Measurements from ENCODE around the gene CAPZA3.
A peak's percentile ranks its signal among the peaks of the same experiment; 100 is the strongest.
"Not testable (repeated sequence)": the region's sequence is repeated elsewhere in the genome, so short reads cannot be mapped to it uniquely, and the experiment has no call there.

The CAPZA3 gene, protein sequence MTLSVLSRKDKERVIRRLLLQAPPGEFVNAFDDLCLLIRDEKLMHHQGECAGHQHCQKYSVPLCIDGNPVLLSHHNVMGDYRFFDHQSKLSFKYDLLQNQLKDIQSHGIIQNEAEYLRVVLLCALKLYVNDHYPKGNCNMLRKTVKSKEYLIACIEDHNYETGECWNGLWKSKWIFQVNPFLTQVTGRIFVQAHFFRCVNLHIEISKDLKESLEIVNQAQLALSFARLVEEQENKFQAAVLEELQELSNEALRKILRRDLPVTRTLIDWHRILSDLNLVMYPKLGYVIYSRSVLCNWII

GRCh38 chr12:18737819-18738218, at the start of gene CAPZA3, which contains the start of gene PLCZ1:
CAPZA3 (plus strand) TSS chr12:18738119; CDS start chr12:18738269, 150 bp downstream.
PLCZ1 (minus strand) TSS chr12:18738012; CDS start chr12:18737371, 641 bp downstream.
- Histone ChIP-seq H3K4me1 (ENCODE audit: control insufficient read depth, insufficient read depth, low read length, unreplicated experiment) (no peaks in the 10 kb centered on the region), H2AFZ (ENCODE audit: low read length, unreplicated experiment) (no peak within 1 kb of the TSS), H3K79me2 (ENCODE audit: control insufficient read depth, insufficient read depth, low read length, unreplicated experiment) (no peaks in the 10 kb centered on the region)

DNA sequence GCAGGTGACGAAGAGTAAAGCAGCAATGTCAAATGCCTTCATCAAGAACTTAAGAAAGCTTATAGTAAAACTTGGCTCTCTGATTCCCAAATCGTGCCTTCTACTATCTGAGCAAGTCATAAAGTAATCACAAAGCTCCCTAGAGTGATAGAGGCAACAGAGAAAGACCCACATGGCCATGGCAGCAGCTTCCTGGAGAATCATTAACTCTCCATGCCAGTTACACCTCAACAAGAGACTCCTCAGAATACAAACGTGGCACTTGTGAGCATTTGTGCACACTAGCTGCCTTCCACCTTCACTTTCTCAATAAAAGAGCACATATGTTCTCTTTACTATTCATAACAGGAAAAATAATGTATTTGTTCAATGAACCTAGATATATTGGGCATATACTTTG, 48.1 kb upstream of the CAPZA3 start:
- H3K79me2 ChIP-seq (ENCODE audit: control insufficient read depth, insufficient read depth, low read length, unreplicated experiment): no peaks in the 10 kb centered on the region
- H2AFZ ChIP-seq (ENCODE audit: low read length, unreplicated experiment): no peak overlapping the region
- no peaks in the 10 kb centered on the region for H3K36me3 ChIP-seq (ENCODE audit: insufficient read depth, low read length)
- peaks cover 15% of the 10 kb centered on the region for H3K4me1 ChIP-seq (ENCODE audit: control insufficient read depth, insufficient read depth, low read length, unreplicated experiment)
- peak overlapping the region; percentile 69; the same call in 1 of the 2 replicates for H3K27ac ChIP-seq (ENCODE audit: low read depth, low read length)
- no peak overlapping the region for H3K4me3 ChIP-seq (ENCODE audit: low read depth, low read length)
- no peaks in the 10 kb centered on the region for H3K27me3 ChIP-seq (ENCODE audit: insufficient read depth, low read length)

More at GRCh38 chr12:18737819-18738218, at the start of gene CAPZA3, which contains the start of gene PLCZ1:
- no peak within 1 kb of the TSS for H3K27ac ChIP-seq (ENCODE audit: low read depth, low read length)
- no peaks in the 10 kb centered on the region for H3K36me3 ChIP-seq (ENCODE audit: insufficient read depth, low read length)
- no peak within 1 kb of the TSS for H3K4me3 ChIP-seq (ENCODE audit: low read depth, low read length)
- no peaks in the 10 kb centered on the region for H3K27me3 ChIP-seq (ENCODE audit: insufficient read depth, low read length)

GRCh38 chr12:18690653-18691052, 47.3 kb upstream of the CAPZA3 start:
- no peaks in the 10 kb centered on the region for H3K27me3 ChIP-seq (ENCODE audit: insufficient read depth, low read length)

DNA sequence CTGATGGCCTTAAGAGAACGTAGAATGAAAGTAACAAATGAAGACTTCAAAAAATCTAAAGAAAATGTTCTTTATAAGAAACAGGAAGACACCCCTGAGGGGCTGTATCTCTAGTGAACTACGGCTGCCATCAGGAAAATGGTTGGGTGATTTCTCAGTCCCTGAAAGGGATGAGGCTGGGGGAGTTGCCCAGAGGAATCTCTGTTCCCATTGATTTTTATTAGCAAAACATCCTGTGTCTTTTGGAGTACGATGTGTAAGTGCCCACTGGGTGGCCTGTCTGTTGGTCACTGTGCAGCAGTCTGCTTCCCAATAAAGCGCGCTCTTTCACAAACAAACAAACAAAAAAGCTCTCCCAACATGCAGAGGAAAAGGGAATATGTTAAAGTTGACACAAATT, 43.9 kb upstream of the CAPZA3 start:
- not testable (repeated sequence) for H3K4me3 ChIP-seq (ENCODE audit: low read depth, low read length); H3K27ac ChIP-seq (ENCODE audit: low read depth, low read length); H3K27me3 ChIP-seq (ENCODE audit: insufficient read depth, low read length); H3K36me3 ChIP-seq (ENCODE audit: insufficient read depth, low read length); H2AFZ ChIP-seq (ENCODE audit: low read length, unreplicated experiment); H3K79me2 ChIP-seq (ENCODE audit: control insufficient read depth, insufficient read depth, low read length, unreplicated experiment)
- H3K4me1 ChIP-seq (ENCODE audit: control insufficient read depth, insufficient read depth, low read length, unreplicated experiment): peaks cover 25% of the 10 kb centered on the region

More at GRCh38 chr12:18690653-18691052, 47.3 kb upstream of the CAPZA3 start:
- H3K36me3 ChIP-seq (ENCODE audit: insufficient read depth, low read length): no peaks in the 10 kb centered on the region
- H3K4me1 ChIP-seq (ENCODE audit: control insufficient read depth, insufficient read depth, low read length, unreplicated experiment): peaks cover 15% of the 10 kb centered on the region
- H3K4me3 ChIP-seq (ENCODE audit: low read depth, low read length): no peak overlapping the region
- H3K27ac ChIP-seq (ENCODE audit: low read depth, low read length): peak overlapping the region; percentile 69
- H3K79me2 ChIP-seq (ENCODE audit: control insufficient read depth, insufficient read depth, low read length, unreplicated experiment): no peaks in the 10 kb centered on the region
- H2AFZ ChIP-seq (ENCODE audit: low read length, unreplicated experiment): peak overlapping the region; percentile 29

- H3K36me3 ChIP-seq (ENCODE audit: insufficient read depth, low read length): no peaks in the 10 kb centered on the region
- no peaks in the 10 kb centered on the region for H3K27me3 ChIP-seq (ENCODE audit: insufficient read depth, low read length)
- peak overlapping the region; percentile 17; the same call in 1 of the 2 replicates for H3K27ac ChIP-seq (ENCODE audit: low read depth, low read length)
- H3K4me1 ChIP-seq (ENCODE audit: control insufficient read depth, insufficient read depth, low read length, unreplicated experiment): peaks cover 20% of the 10 kb centered on the region
- peak overlapping the region; percentile 10 for H2AFZ ChIP-seq (ENCODE audit: low read length, unreplicated experiment)
- H3K4me3 ChIP-seq (ENCODE audit: low read depth, low read length): no peak overlapping the region
- H3K79me2 ChIP-seq (ENCODE audit: control insufficient read depth, insufficient read depth, low read length, unreplicated experiment): no peaks in the 10 kb centered on the region
These were observed 40.8 kb upstream of the CAPZA3 start for GRCh38 chr12:18696971-18697602.

DNA sequence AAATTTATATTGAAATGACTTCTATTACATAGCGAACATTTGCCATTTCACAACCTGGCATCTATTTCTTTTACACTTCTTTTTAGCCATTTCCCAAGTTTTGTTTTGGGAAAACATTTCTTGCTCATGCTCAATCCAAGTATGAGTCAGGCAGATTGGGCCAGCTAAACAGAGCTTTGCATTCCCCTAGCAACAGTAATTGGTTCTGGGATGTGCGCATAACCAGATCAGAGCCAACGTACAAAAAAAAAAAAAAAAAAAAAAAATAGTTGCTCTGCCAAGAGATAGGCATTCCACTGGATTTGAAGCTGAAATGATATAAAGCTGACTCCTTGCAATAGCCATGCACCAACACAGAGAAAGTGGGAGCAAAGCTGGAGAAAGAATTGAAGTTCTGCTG, 37.6 kb upstream of the CAPZA3 start:
- H2AFZ ChIP-seq (ENCODE audit: low read length, unreplicated experiment): no peak overlapping the region
- peaks cover 20% of the 10 kb centered on the region for H3K4me1 ChIP-seq (ENCODE audit: control insufficient read depth, insufficient read depth, low read length, unreplicated experiment)
- H3K27me3 ChIP-seq (ENCODE audit: insufficient read depth, low read length): no peaks in the 10 kb centered on the region
- no peaks in the 10 kb centered on the region for H3K79me2 ChIP-seq (ENCODE audit: control insufficient read depth, insufficient read depth, low read length, unreplicated experiment)
- H3K27ac ChIP-seq (ENCODE audit: low read depth, low read length): peak overlapping the region; percentile 54
- H3K4me3 ChIP-seq (ENCODE audit: low read depth, low read length): no peak overlapping the region
- H3K36me3 ChIP-seq (ENCODE audit: insufficient read depth, low read length): no peaks in the 10 kb centered on the region

- H3K4me1 ChIP-seq (ENCODE audit: control insufficient read depth, insufficient read depth, low read length, unreplicated experiment): peaks cover 10% of the 10 kb centered on the region
- no peak overlapping the region for H3K27ac ChIP-seq (ENCODE audit: low read depth, low read length)
- no peak overlapping the region for H2AFZ ChIP-seq (ENCODE audit: low read length, unreplicated experiment)
- no peaks in the 10 kb centered on the region for H3K79me2 ChIP-seq (ENCODE audit: control insufficient read depth, insufficient read depth, low read length, unreplicated experiment)
- H3K27me3 ChIP-seq (ENCODE audit: insufficient read depth, low read length): no peaks in the 10 kb centered on the region
- no peak overlapping the region for H3K4me3 ChIP-seq (ENCODE audit: low read depth, low read length)
- H3K36me3 ChIP-seq (ENCODE audit: insufficient read depth, low read length): no peaks in the 10 kb centered on the region
These were observed 34.6 kb upstream of the CAPZA3 start for GRCh38 chr12:18703321-18703720.

DNA sequence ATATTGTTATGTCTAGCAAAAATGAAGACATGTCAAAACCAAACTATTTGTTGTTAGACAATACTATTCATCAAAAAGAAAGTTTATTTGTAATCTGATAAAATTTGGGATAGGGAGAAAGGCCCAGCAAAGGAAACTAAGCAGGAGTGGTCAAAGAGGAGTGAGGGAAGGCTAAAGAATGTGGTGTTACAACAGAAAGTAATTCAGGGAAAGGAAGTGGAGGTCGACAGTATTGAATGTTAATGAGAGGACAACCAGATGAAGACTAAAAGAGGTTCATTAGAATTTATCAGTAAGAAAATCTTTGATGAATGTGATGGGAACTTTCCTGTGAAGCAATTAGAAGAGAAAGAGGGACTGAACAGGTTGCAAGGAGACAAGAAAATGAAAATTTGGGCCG, 34.0 kb upstream of the CAPZA3 start:
- no peak overlapping the region for H3K4me3 ChIP-seq (ENCODE audit: low read depth, low read length)
- H2AFZ ChIP-seq (ENCODE audit: low read length, unreplicated experiment): no peak overlapping the region
- peaks cover 10% of the 10 kb centered on the region for H3K4me1 ChIP-seq (ENCODE audit: control insufficient read depth, insufficient read depth, low read length, unreplicated experiment)
- H3K36me3 ChIP-seq (ENCODE audit: insufficient read depth, low read length): no peaks in the 10 kb centered on the region
- H3K27ac ChIP-seq (ENCODE audit: low read depth, low read length): no peak overlapping the region
- H3K27me3 ChIP-seq (ENCODE audit: insufficient read depth, low read length): no peaks in the 10 kb centered on the region
- no peaks in the 10 kb centered on the region for H3K79me2 ChIP-seq (ENCODE audit: control insufficient read depth, insufficient read depth, low read length, unreplicated experiment)

DNA sequence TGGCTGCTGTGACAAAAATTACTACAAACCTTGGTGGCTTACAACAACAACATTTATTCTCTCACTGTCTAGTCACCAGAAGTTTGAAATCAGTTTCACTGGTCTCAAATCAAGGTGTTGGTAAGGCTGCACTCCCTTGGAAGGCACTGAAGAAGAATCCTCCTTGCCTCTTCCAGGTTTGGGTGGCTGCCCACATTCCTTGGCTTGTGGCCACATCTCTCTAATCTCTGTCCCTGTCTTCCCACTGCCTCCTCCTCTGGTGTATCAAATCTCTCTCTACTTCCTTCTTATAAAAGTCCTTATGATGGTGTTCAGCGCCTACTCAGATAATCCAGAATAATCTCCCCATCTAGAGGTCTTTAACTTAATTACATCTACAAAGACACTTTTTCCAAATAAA, 31.1 kb upstream of the CAPZA3 start:
- H2AFZ ChIP-seq (ENCODE audit: low read length, unreplicated experiment): no peak overlapping the region

GRCh38 chr12:18716236-18716635, 21.7 kb upstream of the CAPZA3 start:
- H3K36me3 ChIP-seq (ENCODE audit: insufficient read depth, low read length): no peaks in the 10 kb centered on the region
- H2AFZ ChIP-seq (ENCODE audit: low read length, unreplicated experiment): no peak overlapping the region
- H3K79me2 ChIP-seq (ENCODE audit: control insufficient read depth, insufficient read depth, low read length, unreplicated experiment): no peaks in the 10 kb centered on the region
- peaks cover 5% of the 10 kb centered on the region for H3K4me1 ChIP-seq (ENCODE audit: control insufficient read depth, insufficient read depth, low read length, unreplicated experiment)
- H3K27ac ChIP-seq (ENCODE audit: low read depth, low read length): no peak overlapping the region
- no peak overlapping the region for H3K4me3 ChIP-seq (ENCODE audit: low read depth, low read length)
- no peaks in the 10 kb centered on the region for H3K27me3 ChIP-seq (ENCODE audit: insufficient read depth, low read length)

More for the DNA sequence above, 31.1 kb upstream of the CAPZA3 start:
- Histone ChIP-seq H3K4me1 (ENCODE audit: control insufficient read depth, insufficient read depth, low read length, unreplicated experiment) (no peaks in the 10 kb centered on the region), H3K36me3 (ENCODE audit: insufficient read depth, low read length) (no peaks in the 10 kb centered on the region), H3K27ac (ENCODE audit: low read depth, low read length) (no peak overlapping the region), H3K27me3 (ENCODE audit: insufficient read depth, low read length) (no peaks in the 10 kb centered on the region), H3K4me3 (ENCODE audit: low read depth, low read length) (no peak overlapping the region), H3K79me2 (ENCODE audit: control insufficient read depth, insufficient read depth, low read length, unreplicated experiment) (no peaks in the 10 kb centered on the region)

DNA sequence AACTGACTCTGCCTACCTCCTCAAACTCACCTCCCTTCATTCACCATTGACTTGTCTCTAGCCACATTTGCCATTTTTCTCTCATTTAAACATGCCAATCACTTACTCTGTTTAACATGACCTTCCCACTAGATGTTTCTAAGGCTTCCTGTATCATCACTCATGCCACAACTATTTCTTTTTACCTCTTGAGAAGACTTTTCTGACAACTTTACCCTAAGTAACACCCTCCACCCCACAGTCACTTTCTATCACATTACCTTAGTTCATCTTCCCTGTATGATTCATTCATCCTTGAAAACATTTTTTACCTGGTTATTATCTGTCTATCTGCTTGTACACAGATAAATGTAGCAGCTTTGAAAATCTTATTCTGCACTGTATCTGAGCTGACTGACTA, 19.5 kb upstream of the CAPZA3 start:
- no peaks in the 10 kb centered on the region for H3K79me2 ChIP-seq (ENCODE audit: control insufficient read depth, insufficient read depth, low read length, unreplicated experiment)
- no peaks in the 10 kb centered on the region for H3K36me3 ChIP-seq (ENCODE audit: insufficient read depth, low read length)
- no peaks in the 10 kb centered on the region for H3K27me3 ChIP-seq (ENCODE audit: insufficient read depth, low read length)
- H3K27ac ChIP-seq (ENCODE audit: low read depth, low read length): no peak overlapping the region
- no peak overlapping the region for H2AFZ ChIP-seq (ENCODE audit: low read length, unreplicated experiment)
- H3K4me3 ChIP-seq (ENCODE audit: low read depth, low read length): no peak overlapping the region
- peaks cover 5% of the 10 kb centered on the region for H3K4me1 ChIP-seq (ENCODE audit: control insufficient read depth, insufficient read depth, low read length, unreplicated experiment)

All from ACC112 (cell line).